Trophoblast cell (in vitro differentiated cells and primary cell): Measurements from ENCODE around the gene TMEM144.

Experiments
- DNase-seq, 2 donors: peaks; one replicate each; pipeline ENCODE4 v3.0.0-alpha.2; 2016
- H2AFZ ChIP-seq: 2 replicates; pipeline ENCODE4 v1.6.1; 2013; ENCODE audit warnings: low read length, moderate library complexity, mild to moderate bottlenecking; ENCODE audit not compliant: insufficient read depth, poor library complexity
- H2AK5ac ChIP-seq: 2 replicates; pipeline ENCODE4 v1.6.1; 2013; ENCODE audit warnings: mild to moderate bottlenecking, low read length
- H2BK120ac ChIP-seq: 2 replicates; pipeline ENCODE4 v1.6.1; 2013; ENCODE audit warnings: low read length, mild to moderate bottlenecking, moderate library complexity; ENCODE audit not compliant: insufficient read depth, poor library complexity
- H2BK12ac ChIP-seq: 2 replicates; pipeline ENCODE4 v1.6.1; 2013; ENCODE audit warnings: mild to moderate bottlenecking, low read length, moderate library complexity
- H2BK5ac ChIP-seq: 2 replicates; pipeline ENCODE4 v1.6.1; 2013; ENCODE audit warnings: low read length, low read depth, moderate library complexity, mild to moderate bottlenecking; ENCODE audit not compliant: poor library complexity
- H3K14ac ChIP-seq: 2 replicates; pipeline ENCODE4 v1.6.1; 2013; ENCODE audit warnings: mild to moderate bottlenecking, low read length
- H3K18ac ChIP-seq: 2 replicates; pipeline ENCODE4 v1.6.1; 2013; ENCODE audit warnings: mild to moderate bottlenecking, low read length
- H3K23ac ChIP-seq: 2 replicates; pipeline ENCODE4 v1.6.1; 2013; ENCODE audit warnings: low read length
- H3K27ac ChIP-seq: 2 replicates; pipeline ENCODE4 v1.5.1; 2013; ENCODE audit warnings: low read depth, mild to moderate bottlenecking, inconsistent platforms, low read length, moderate library complexity
- H3K27me3 ChIP-seq: 2 replicates; pipeline ENCODE4 v1.6.1; 2013; ENCODE audit warnings: inconsistent platforms, mild to moderate bottlenecking, low read length, moderate library complexity; ENCODE audit not compliant: insufficient read depth
- H3K36me3 ChIP-seq, 2 experiments: 1 replicate in 1 of 2; 2 replicates in 1 of 2; pipeline ENCODE4 v1.6.1; 2013; ENCODE audit warnings: low read length in 2 of 2, mild to moderate bottlenecking in 2 of 2, moderate library complexity in 1 of 2; ENCODE audit not compliant: insufficient read depth in 2 of 2, control insufficient read depth in 1 of 2
- H3K4ac ChIP-seq: 2 replicates; pipeline ENCODE4 v1.6.1; 2013; ENCODE audit warnings: low read depth, mild to moderate bottlenecking, low read length, moderate library complexity
- H3K4me1 ChIP-seq, 2 experiments: 1 replicate in 1 of 2; 2 replicates in 1 of 2; pipeline ENCODE4 v1.6.1; 2013; ENCODE audit warnings: low read length in 2 of 2, mild to moderate bottlenecking in 2 of 2, moderate library complexity in 1 of 2; ENCODE audit not compliant: insufficient read depth in 2 of 2, control insufficient read depth in 1 of 2
- H3K4me2 ChIP-seq: 2 replicates; pipeline ENCODE4 v1.6.1; 2013; ENCODE audit warnings: inconsistent platforms, mild to moderate bottlenecking, low read length, moderate library complexity
- H3K4me3 ChIP-seq: 2 replicates; pipeline ENCODE4 v1.5.1; 2013; ENCODE audit warnings: mild to moderate bottlenecking, low read depth, low read length, inconsistent platforms
- H3K79me1 ChIP-seq: one replicate; pipeline ENCODE4 v1.6.1; 2013; ENCODE audit warnings: low read length
- H3K79me2 ChIP-seq: 2 replicates; pipeline ENCODE4 v1.6.1; 2013; ENCODE audit warnings: low read length, mild to moderate bottlenecking; ENCODE audit not compliant: control insufficient read depth, insufficient read depth, poor library complexity
- H3K9ac ChIP-seq: 2 replicates; pipeline ENCODE4 v1.6.1; 2013; ENCODE audit warnings: mild to moderate bottlenecking, low read length
- H3K9me3 ChIP-seq: 2 replicates; pipeline ENCODE4 v1.6.1; 2013; ENCODE audit warnings: low read depth, mild to moderate bottlenecking, control low read depth, inconsistent platforms, low read length; ENCODE audit not compliant: insufficient read depth
- H4K12ac ChIP-seq: 2 replicates; pipeline ENCODE4 v1.6.1; 2013; ENCODE audit warnings: low read depth, mild to moderate bottlenecking, low read length, moderate library complexity
- H4K8ac ChIP-seq: 2 replicates; pipeline ENCODE4 v1.6.1; 2013; ENCODE audit warnings: low read depth, mild to moderate bottlenecking, low read length, moderate library complexity
- H4K91ac ChIP-seq: one replicate; pipeline ENCODE4 v1.6.1; 2013; ENCODE audit warnings: low read depth, mild to moderate bottlenecking, low read length, moderate library complexity
- WGBS: extraction: QIAGEN DNeasy Blood & Tissue Kit; methylation state at CpG from one replicate; pipeline ENCODE4 v1.1.7; 2013; ENCODE audit warnings: missing lambda C conversion rate; ENCODE audit not compliant: insufficient read length, insufficient coverage; ENCODE audit errors: extremely low coverage; 5-methylcytosine and 5-hydroxymethylcytosine counted together

Gene TMEM144

DNA sequence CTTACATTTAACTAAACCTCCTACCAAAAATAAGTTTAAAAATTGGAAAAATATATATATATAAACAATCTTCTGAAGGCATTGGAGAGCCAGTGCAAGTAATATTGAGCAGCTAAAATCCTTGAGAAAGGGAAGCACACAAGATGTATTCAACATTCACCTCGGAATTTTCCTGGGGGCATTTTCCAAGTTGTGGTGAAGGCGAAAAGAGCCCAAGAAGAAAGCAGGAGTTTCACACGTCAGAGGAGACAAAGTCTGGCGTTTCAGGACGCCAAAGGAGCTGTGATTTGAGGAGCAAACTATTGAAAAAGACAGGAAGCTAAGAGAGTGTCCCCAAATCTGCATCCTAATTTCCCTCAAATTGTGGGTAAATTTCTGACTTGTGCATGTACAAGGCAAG lies 28.4 kb upstream of the TMEM144 start:
- no peak overlapping the region for H2BK12ac ChIP-seq
- H2AK5ac ChIP-seq = no peak overlapping the region
- H4K12ac ChIP-seq = no peak overlapping the region
- H4K91ac ChIP-seq = no peak overlapping the region
- no peak overlapping the region for H3K4me3 ChIP-seq
- no peak overlapping the region for H3K23ac ChIP-seq
- H3K79me2 ChIP-seq = no peaks in the 10 kb centered on the region
- H3K36me3 ChIP-seq = no peaks in the 10 kb centered on the region
- H3K4me2 ChIP-seq = peak overlapping the region; percentile 33
- WGBS = no CpG with 5 or more reads among the region's 5 CpGs
- H3K18ac ChIP-seq = no peak overlapping the region
- H3K4ac ChIP-seq = no peak overlapping the region
- no peak overlapping the region for H3K27ac ChIP-seq
- H3K9ac ChIP-seq = no peak overlapping the region
- no peak overlapping the region for H2BK120ac ChIP-seq
- DNase-seq = no peak
- no peaks in the 10 kb centered on the region for H3K27me3 ChIP-seq
- H3K14ac ChIP-seq = no peak overlapping the region
- no peak overlapping the region for H4K8ac ChIP-seq
- no peak overlapping the region for H2BK5ac ChIP-seq
- H2AFZ ChIP-seq = no peak overlapping the region
- H3K4me1 ChIP-seq = peaks cover 0 to 4% of the 10 kb centered on the region in 2 experiments
- no peaks in the 10 kb centered on the region for H3K9me3 ChIP-seq
- H3K79me1 ChIP-seq = peaks cover 3% of the 10 kb centered on the region

DNA sequence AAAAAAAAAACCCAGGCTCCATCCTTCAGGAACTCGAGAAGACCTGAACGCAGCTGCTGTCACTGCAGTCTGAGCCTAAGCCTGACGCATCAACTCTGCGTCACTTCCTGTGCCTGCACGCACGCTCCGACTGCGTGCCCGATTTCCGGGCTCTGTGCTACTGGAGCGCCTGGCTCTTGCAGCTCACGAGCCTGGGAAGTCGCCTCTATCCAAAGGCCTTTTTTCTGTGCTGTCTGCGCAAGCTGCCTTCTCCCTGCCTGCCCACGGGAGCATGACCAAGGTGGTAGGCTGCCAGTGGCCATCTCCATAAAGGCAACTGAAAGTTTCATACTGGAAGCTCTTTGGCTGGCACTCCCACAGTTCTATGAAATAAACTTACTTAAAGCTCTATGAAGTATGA lies 27.6 kb upstream of the TMEM144 start:
- Histone ChIP-seq H3K18ac (no peak overlapping the region), H2BK12ac (peak overlapping the region; percentile 15), H3K23ac (no peak overlapping the region), H2AFZ (no peak overlapping the region), H3K36me3 (no peaks in the 10 kb centered on the region), H4K91ac (no peak overlapping the region), H2AK5ac (no peak overlapping the region), H3K4me1 (peaks cover 0 to 3% of the 10 kb centered on the region in 2 experiments), H3K79me1 (peaks cover 3% of the 10 kb centered on the region), H2BK120ac (no peak overlapping the region), H3K27me3 (no peaks in the 10 kb centered on the region), H4K8ac (no peak overlapping the region), H3K4ac (no peak overlapping the region), H3K27ac (no peak overlapping the region), H3K9ac (no peak overlapping the region), H3K9me3 (no peaks in the 10 kb centered on the region), H3K4me2 (no peak overlapping the region), H3K4me3 (no peak overlapping the region), H3K14ac (no peak overlapping the region), H3K79me2 (no peaks in the 10 kb centered on the region), H2BK5ac (no peak overlapping the region), H4K12ac (no peak overlapping the region)
- DNase-seq = peak in 1 of 2 donors; percentile 43
- WGBS = no CpG with 5 or more reads among the region's 15 CpGs

DNA sequence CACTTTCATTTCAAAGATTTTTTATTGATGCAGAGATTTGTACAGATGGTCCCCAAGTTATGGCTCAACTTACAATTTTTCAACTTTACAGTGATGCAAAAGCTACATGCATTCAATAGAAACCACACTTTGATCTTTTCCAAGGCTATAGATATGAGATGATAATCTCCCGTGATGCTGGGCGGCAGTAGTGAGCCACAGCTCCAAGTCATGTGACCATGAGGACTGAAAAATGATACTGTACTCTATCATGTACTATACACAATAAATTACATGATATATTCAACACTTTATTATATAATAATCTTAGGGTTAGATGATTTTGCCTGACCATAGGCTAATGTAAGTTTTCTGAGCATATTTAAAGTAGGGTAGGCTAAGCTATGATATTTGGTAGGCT lies 23.5 kb upstream of the TMEM144 start:
- Histone ChIP-seq H3K14ac (no peak overlapping the region), H3K9ac (no peak overlapping the region), H3K27ac (no peak overlapping the region), H2AK5ac (no peak overlapping the region), H3K79me1 (peaks cover 3% of the 10 kb centered on the region), H4K12ac (no peak overlapping the region), H2AFZ (no peak overlapping the region), H3K9me3 (no peaks in the 10 kb centered on the region), H2BK120ac (no peak overlapping the region), H3K4me3 (no peak overlapping the region), H3K4me1 (peaks cover 0 to 3% of the 10 kb centered on the region in 2 experiments), H2BK12ac (no peak overlapping the region), H2BK5ac (no peak overlapping the region), H4K91ac (no peak overlapping the region), H4K8ac (no peak overlapping the region), H3K23ac (no peak overlapping the region), H3K79me2 (no peaks in the 10 kb centered on the region), H3K36me3 (no peaks in the 10 kb centered on the region), H3K27me3 (no peaks in the 10 kb centered on the region), H3K4ac (no peak overlapping the region), H3K18ac (no peak overlapping the region), H3K4me2 (no peak overlapping the region)
- no peak for DNase-seq
- WGBS = no CpG with 5 or more reads among the region's 2 CpGs

DNA sequence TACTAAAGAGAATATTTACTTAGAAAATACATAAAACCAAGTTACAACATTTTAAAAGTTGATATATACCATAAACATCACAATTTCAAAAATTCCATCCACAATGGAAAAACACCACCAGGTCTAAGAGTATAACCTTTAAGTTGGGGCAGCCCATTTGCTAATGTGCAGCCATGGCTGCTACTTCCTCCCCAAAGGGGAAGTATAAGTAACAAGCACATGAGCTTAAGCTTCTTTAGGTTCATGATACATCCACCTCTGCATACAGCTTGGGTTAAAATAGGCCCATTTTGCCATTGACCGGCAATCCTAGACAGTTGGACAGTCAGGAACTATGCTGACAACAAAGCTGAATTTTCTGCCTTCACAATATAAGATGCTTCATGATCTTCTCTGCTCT lies 20.9 kb upstream of the TMEM144 start:
- H3K36me3 ChIP-seq = no peaks in the 10 kb centered on the region
- no peak overlapping the region for H2AFZ ChIP-seq
- H3K79me1 ChIP-seq = no peaks in the 10 kb centered on the region
- no peak overlapping the region for H2BK12ac ChIP-seq
- H3K14ac ChIP-seq = no peak overlapping the region
- no peaks in the 10 kb centered on the region for H3K27me3 ChIP-seq
- no peak overlapping the region for H3K4ac ChIP-seq
- no peak overlapping the region for H4K12ac ChIP-seq
- no peaks in the 10 kb centered on the region for H3K79me2 ChIP-seq
- no peak overlapping the region for H3K9ac ChIP-seq
- no peak overlapping the region for H4K91ac ChIP-seq
- H3K4me1 ChIP-seq = no peaks in the 10 kb centered on the region
- WGBS = no CpG with 5 or more reads among the region's 1 CpG
- no peak overlapping the region for H2AK5ac ChIP-seq
- H2BK5ac ChIP-seq = no peak overlapping the region
- no peak overlapping the region for H3K27ac ChIP-seq
- H3K23ac ChIP-seq = no peak overlapping the region
- no peak overlapping the region for H3K4me3 ChIP-seq
- H3K4me2 ChIP-seq = no peak overlapping the region
- no peak overlapping the region for H3K18ac ChIP-seq
- DNase-seq = no peak
- no peak overlapping the region for H2BK120ac ChIP-seq
- H4K8ac ChIP-seq = no peak overlapping the region
- H3K9me3 ChIP-seq = no peaks in the 10 kb centered on the region
